PC-9 (cell line): ENCODE results near the gene ATP8A1. TPM values are rescaled to one million over a fixed set of nuclear protein-coding genes. Genes with fewer than 3 reads are reported as not detected.

ENCODE experiments used
- BruUV-seq: library from RNA; stranded (reverse); fragments of 400-500 nt; replicated peaks from 2 replicates; lab custom pipeline; 2021; lab: Mats Ljungman, UMichigan
- CTCF ChIA-PET: fragments of 300-600 bp; sonication (Branson Sonifier 250); formaldehyde crosslinking; loops from one replicate; lab custom pipeline; 2022; ENCODE audit warnings: antibody characterized with exemption; lab: Charles Lee
- POLR2A ChIA-PET: fragments of 300-600 bp; sonication (Branson Sonifier 250); formaldehyde crosslinking; loops from one replicate; lab custom pipeline; 2022; ENCODE audit warnings: antibody characterized with exemption; ENCODE audit not compliant: unreplicated experiment; lab: Charles Lee
- DNase-seq, 2 experiments: peaks; one replicate each; pipeline versions ENCODE4 v3.0.0 to v3.0.0-alpha.2; 2015 to 2022; ENCODE audit warnings: mixed read lengths in 1 of 2
- H2AFZ ChIP-seq: fragments of 200-600 bp; sonication (generic); 2 replicates; pipeline ENCODE4 v1.8.1; 2017; ENCODE audit warnings: antibody characterized with exemption
- H3F3A ChIP-seq: fragments of 200-600 bp; sonication (generic); 2 replicates; pipeline ENCODE4 v1.8.1; 2017; ENCODE audit warnings: antibody characterized with exemption, mild to moderate bottlenecking, low read depth; ENCODE audit not compliant: insufficient read depth
- H3K27ac ChIP-seq: fragments of 200-600 bp; sonication (generic); 2 replicates; pipeline ENCODE4 v1.6.1; 2016; ENCODE audit warnings: mixed run types
- H3K27me3 ChIP-seq: fragments of 200-600 bp; sonication (generic); 2 replicates; pipeline ENCODE4 v1.6.1; 2016; ENCODE audit warnings: low read depth, mixed run types; ENCODE audit not compliant: insufficient read depth
- H3K36me3 ChIP-seq: fragments of 200-600 bp; sonication (generic); 2 replicates; pipeline ENCODE4 v1.6.1; 2016; ENCODE audit warnings: low read depth, mixed run types
- H3K4me1 ChIP-seq: fragments of 200-600 bp; sonication (generic); replicated peaks from 2 replicates; pipeline ENCODE4 v1.6.1; 2016; ENCODE audit warnings: mixed run types; ENCODE audit not compliant: insufficient read depth
- H3K4me2 ChIP-seq: fragments of 200-600 bp; sonication (generic); 2 replicates; pipeline ENCODE4 v1.6.1; 2017; ENCODE audit warnings: mixed run types
- H3K4me3 ChIP-seq: fragments of 200-600 bp; sonication (generic); 2 replicates; pipeline ENCODE4 v1.6.1; 2016; ENCODE audit warnings: mixed run types
- H3K79me2 ChIP-seq: fragments of 200-600 bp; sonication (generic); 2 replicates; pipeline ENCODE4 v1.6.1; 2017; ENCODE audit warnings: low read depth, mixed run types
- H3K9me2 ChIP-seq: fragments of 200-600 bp; sonication (generic); 2 replicates; pipeline ENCODE4 v1.8.1; 2017; ENCODE audit warnings: mild to moderate bottlenecking; ENCODE audit not compliant: insufficient read depth
- H3K9me3 ChIP-seq: fragments of 200-600 bp; sonication (generic); 2 replicates; pipeline ENCODE4 v1.8.1; 2016; ENCODE audit warnings: low read depth; ENCODE audit not compliant: insufficient read depth
- H4K20me1 ChIP-seq: fragments of 200-600 bp; sonication (generic); 2 replicates; pipeline ENCODE4 v1.8.1; 2017; ENCODE audit not compliant: insufficient read depth
- CTCF ChIP-seq: fragments of 200-600 bp; sonication (generic); conservative IDR thresholded peaks from 2 replicates; pipeline ENCODE4 v1.6.1; 2017; ENCODE audit warnings: mixed run types, antibody characterized with exemption, mild to moderate bottlenecking, moderate library complexity
- EZH2 ChIP-seq: fragments of 200-600 bp; sonication (generic); IDR thresholded peaks from 2 replicates; pipeline ENCODE4 v1.8.0; 2017; ENCODE audit warnings: antibody characterized with exemption, low read depth
- intact Hi-C: fragments of 100-400 bp; cut with micrococcal nuclease; formaldehyde crosslinking; loops from one replicate; pipeline ENCODE4 v1.10.0; 2022; ENCODE audit not compliant: unreplicated experiment
- total RNA-seq: library from RNA; stranded (reverse); gene quantifications from 2 replicates; pipeline ENCODE4 v1.2.3, GENCODE V29; 2021

The ATP8A1 gene
- total RNA-seq, 1 experiment from 2014 or later, result not detected

DNA sequence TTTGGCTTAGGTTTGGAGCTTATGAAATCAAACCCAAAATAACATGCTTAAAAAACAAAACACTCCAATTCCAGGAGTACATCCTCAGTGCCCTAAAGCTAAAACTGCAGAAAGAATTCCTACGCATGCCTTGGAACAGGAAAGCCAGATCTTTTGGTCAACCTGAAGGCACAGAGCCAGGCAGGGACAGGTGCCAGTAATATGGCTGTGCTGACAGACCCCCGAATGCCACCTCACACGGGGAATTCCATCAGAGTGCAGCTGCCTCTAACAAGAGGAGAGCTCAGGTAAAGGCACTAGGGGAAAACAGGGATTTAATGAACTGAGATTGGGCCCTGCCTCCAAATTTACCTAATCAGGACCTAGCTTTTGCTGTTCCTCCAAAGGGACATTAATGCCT, 182.5 kb downstream of the ATP8A1 start:
- TF ChIP-seq EZH2 (no peak), CTCF (no peak)
- Histone ChIP-seq H3K36me3 (no peaks in the 10 kb centered on the region), H3K4me1 (no peaks in the 10 kb centered on the region), H3K27ac (no peak overlapping the region), H3K27me3 (peaks cover 13% of the 10 kb centered on the region; the same call in 1 of the 2 replicates), H3K9me3 (no peaks in the 10 kb centered on the region), H3F3A (no peaks in the 10 kb centered on the region), H2AFZ (no peak overlapping the region), H4K20me1 (no peaks in the 10 kb centered on the region), H3K4me2 (no peak overlapping the region), H3K4me3 (no peak overlapping the region), H3K79me2 (no peaks in the 10 kb centered on the region), H3K9me2 (no peaks in the 10 kb centered on the region)
- no TSS peak for BruUV-seq
- POLR2A ChIA-PET, result no interaction called here
- no peak for DNase-seq
- CTCF ChIA-PET, result no interaction called here
- intact Hi-C loops, result no loop called here

DNA sequence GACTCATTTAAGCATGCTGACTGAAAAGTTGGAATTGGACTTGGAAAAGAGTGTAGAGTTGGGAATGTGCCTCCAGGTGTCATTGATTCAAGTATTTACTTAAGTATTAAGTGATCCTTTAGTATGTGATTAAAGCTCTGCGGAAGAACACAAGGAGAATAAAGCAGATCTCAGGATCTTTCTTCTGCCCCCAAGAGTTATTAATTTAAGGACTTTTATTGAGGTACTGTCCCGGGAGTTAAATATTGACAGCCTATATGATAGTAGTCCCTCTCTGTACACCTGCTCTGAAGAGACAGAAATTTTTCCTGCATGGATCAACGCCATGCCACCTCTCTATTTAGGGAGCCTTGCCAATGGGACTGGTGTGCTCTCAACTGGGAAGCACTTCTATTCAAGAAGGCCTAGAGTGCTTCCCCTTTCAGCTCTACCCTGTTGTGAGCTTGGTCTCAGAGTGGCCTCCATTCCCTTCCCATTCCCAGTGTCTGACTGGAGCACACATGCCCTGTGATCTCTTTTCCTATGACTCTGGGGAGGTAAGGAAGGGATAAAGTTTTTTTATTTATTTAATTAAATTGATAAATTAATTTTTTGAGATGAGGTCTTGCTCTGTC, 183.7 kb downstream of the ATP8A1 start:
- no peaks in the 10 kb centered on the region for H4K20me1 ChIP-seq
- no peaks in the 10 kb centered on the region for H3K79me2 ChIP-seq
- H3F3A ChIP-seq, result no peaks in the 10 kb centered on the region
- no peaks in the 10 kb centered on the region for H3K9me3 ChIP-seq
- no peaks in the 10 kb centered on the region for H3K4me1 ChIP-seq
- TF ChIP-seq EZH2, result no peak
- H3K27me3 ChIP-seq, result 0 out of 2 replicates have a peak, but pooled peaks cover 8% of the 10 kb centered on the region
- no peak for DNase-seq
- no peak overlapping the region for H3K4me3 ChIP-seq
- CTCF ChIA-PET, result no interaction called here
- H3K27ac ChIP-seq, result no peak overlapping the region
- BruUV-seq, result no TSS peak
- H3K4me2 ChIP-seq, result no peak overlapping the region
- no peaks in the 10 kb centered on the region for H3K36me3 ChIP-seq
- H3K9me2 ChIP-seq, result no peaks in the 10 kb centered on the region
- POLR2A ChIA-PET, result no interaction called here
- intact Hi-C loops, result no loop called here
- no peak overlapping the region for H2AFZ ChIP-seq

DNA sequence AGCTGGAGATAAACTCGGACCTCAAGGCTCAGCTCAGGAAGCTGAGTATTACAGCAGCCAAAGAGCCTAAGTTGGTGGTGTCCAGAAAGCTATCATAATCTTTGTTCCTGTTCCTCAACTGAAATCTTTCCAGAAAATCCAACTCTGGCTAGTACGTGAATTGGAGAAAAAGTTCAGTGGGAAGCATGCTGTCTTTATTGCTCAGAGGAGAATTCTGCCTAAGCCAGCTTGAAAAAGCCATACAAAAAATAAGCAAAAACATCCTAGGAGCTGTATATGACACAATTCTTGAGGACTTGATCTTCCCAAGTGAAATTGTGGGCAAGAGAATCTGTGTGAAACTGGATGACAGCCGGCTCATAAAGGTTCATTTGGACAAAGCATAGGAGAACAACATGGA, 185.0 kb downstream of the ATP8A1 start:
- intact Hi-C loops, result no loop called here
- Histone ChIP-seq H2AFZ (no peak overlapping the region), H3K36me3 (no peaks in the 10 kb centered on the region), H3K4me3 (no peak overlapping the region), H3K79me2 (no peaks in the 10 kb centered on the region), H3K9me3 (no peaks in the 10 kb centered on the region), H3K4me2 (no peak overlapping the region), H3K9me2 (no peaks in the 10 kb centered on the region), H4K20me1 (no peaks in the 10 kb centered on the region), H3F3A (no peaks in the 10 kb centered on the region), H3K27ac (no peak overlapping the region), H3K27me3 (0 out of 2 replicates have a peak, but pooled peaks cover 8% of the 10 kb centered on the region), H3K4me1 (no peaks in the 10 kb centered on the region)
- TF ChIP-seq CTCF (no peak), EZH2 (no peak)
- no peak for DNase-seq
- BruUV-seq, result no TSS peak
- ChIA-PET POLR2A (no interaction called here), CTCF (no interaction called here)

DNA sequence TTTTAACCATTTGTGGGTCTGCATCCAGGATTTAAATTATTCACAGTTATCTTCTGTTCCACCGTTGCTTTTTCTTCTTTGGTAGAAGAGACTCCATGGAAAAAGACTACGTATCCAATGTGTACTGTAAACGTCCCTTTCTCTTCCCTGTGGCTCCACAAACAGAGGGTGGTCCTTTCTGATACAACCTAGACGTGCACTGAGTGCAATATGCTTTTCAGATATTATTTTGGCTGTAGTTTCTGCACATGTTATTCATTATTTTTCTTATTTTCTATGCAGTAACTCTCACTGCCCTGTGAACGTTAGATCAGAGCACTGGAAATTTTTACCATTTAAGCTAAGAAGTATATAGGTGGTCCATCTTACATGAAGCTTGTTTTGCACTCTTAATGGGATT, 186.9 kb downstream of the ATP8A1 start:
- no TSS peak for BruUV-seq
- CTCF ChIA-PET, result no interaction called here

More for the DNA sequence above, 186.9 kb downstream of the ATP8A1 start:
- Histone ChIP-seq H3K36me3 (no peaks in the 10 kb centered on the region), H3K9me2 (no peaks in the 10 kb centered on the region), H3K4me1 (no peaks in the 10 kb centered on the region), H3K79me2 (no peaks in the 10 kb centered on the region), H3K4me2 (no peak overlapping the region), H3F3A (no peaks in the 10 kb centered on the region), H4K20me1 (no peaks in the 10 kb centered on the region), H3K4me3 (no peak overlapping the region), H2AFZ (no peak overlapping the region), H3K27ac (no peak overlapping the region), H3K27me3 (0 out of 2 replicates have a peak, but pooled peaks cover 8% of the 10 kb centered on the region), H3K9me3 (no peaks in the 10 kb centered on the region)
- intact Hi-C loops, result no loop called here
- TF ChIP-seq CTCF (no peak), EZH2 (no peak)
- POLR2A ChIA-PET, result no interaction called here
- DNase-seq, result no peak
